HL-60 (cell line): Measurements from ENCODE around the gene CENPE.

Source experiments
- DNase-seq, 2 experiments: peaks; one replicate each; pipeline ENCODE4 v3.0.0-alpha.2; 2010 to 2020; ENCODE audit warnings: low read depth in 1 of 2, low spot score in 1 of 2
- H3K27ac ChIP-seq: fragments of 250-450 bp; sonication (Bioruptor Pico); replicated peaks from 2 replicates; pipeline ENCODE4 v1.5.1; 2020; ENCODE audit warnings: mild to moderate bottlenecking, moderate library complexity
- H3K27me3 ChIP-seq: fragments of 250-450 bp; sonication (Bioruptor Pico); 2 replicates; pipeline ENCODE4 v1.5.1; 2021; ENCODE audit warnings: mild to moderate bottlenecking, moderate library complexity; ENCODE audit not compliant: insufficient read depth, poor library complexity, severe bottlenecking
- H3K4me3 ChIP-seq: replicated peaks from 2 replicates; pipeline ENCODE4 v1.5.1; 2011; ENCODE audit warnings: mild to moderate bottlenecking, control low read depth, low read length; ENCODE audit not compliant: insufficient read depth
- GABPA ChIP-seq: IDR thresholded peaks from 2 replicates; pipeline ENCODE4 v1.6.1; 2012; ENCODE audit warnings: low read depth
- POLR2AphosphoS5 ChIP-seq: IDR thresholded peaks from 2 replicates; pipeline ENCODE4 v1.6.1; 2012; ENCODE audit warnings: low read depth
- SPI1 ChIP-seq: IDR thresholded peaks from 2 replicates; pipeline ENCODE4 v1.6.1; 2012; ENCODE audit warnings: low read depth, mild to moderate bottlenecking, borderline replicate concordance
- TF ChIP-seq, protein P1 (sequence below): IDR thresholded peaks from 2 replicates; pipeline ENCODE4 v1.6.1; 2012; ENCODE audit warnings: low read depth; ENCODE audit not compliant: insufficient replicate concordance
- TF ChIP-seq, protein P2 (sequence below): IDR thresholded peaks from one replicate; pipeline ENCODE4 v1.5.1; 2011; ENCODE audit warnings: low read length, control low read depth, inconsistent platforms; ENCODE audit not compliant: insufficient read depth

CENPE gene

DNA sequence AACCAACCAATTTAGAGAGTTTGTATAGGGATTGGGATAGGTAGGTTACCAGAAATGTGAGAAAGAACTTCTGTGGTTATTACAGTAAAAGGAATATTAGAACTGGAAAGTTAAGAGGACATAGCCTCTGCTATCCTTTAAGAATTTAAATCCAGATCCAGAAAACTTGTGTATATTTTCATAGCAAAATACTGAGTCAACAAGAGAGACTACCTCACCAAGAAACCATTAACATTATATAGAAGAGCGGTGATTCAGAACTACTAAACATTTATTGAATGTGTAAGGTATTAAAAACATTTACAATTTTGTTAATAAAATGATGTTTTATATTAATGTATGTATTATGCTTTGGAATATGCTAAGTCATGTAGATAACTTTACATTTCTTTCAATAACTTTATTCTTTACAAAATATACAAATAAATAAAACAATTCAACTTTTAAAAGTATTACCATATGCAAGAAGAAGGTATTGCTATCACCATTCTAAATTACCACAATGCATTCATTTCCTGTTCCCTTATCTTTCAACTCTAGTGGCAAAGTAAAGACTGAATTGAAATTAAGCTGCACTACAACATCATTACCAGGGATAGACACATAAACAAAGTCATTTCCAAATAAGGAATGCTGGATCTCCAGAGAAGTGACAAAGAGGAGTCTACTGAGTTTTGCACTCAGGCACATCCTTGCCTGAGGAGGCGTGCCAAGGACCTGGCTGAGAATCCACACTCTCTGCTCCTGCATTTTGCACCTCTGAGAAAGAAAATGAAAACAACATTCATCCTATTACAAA, 92.4 kb downstream of the CENPE start:
- no peak overlapping the region for H3K4me3 ChIP-seq
- TF ChIP-seq, protein P1, sequence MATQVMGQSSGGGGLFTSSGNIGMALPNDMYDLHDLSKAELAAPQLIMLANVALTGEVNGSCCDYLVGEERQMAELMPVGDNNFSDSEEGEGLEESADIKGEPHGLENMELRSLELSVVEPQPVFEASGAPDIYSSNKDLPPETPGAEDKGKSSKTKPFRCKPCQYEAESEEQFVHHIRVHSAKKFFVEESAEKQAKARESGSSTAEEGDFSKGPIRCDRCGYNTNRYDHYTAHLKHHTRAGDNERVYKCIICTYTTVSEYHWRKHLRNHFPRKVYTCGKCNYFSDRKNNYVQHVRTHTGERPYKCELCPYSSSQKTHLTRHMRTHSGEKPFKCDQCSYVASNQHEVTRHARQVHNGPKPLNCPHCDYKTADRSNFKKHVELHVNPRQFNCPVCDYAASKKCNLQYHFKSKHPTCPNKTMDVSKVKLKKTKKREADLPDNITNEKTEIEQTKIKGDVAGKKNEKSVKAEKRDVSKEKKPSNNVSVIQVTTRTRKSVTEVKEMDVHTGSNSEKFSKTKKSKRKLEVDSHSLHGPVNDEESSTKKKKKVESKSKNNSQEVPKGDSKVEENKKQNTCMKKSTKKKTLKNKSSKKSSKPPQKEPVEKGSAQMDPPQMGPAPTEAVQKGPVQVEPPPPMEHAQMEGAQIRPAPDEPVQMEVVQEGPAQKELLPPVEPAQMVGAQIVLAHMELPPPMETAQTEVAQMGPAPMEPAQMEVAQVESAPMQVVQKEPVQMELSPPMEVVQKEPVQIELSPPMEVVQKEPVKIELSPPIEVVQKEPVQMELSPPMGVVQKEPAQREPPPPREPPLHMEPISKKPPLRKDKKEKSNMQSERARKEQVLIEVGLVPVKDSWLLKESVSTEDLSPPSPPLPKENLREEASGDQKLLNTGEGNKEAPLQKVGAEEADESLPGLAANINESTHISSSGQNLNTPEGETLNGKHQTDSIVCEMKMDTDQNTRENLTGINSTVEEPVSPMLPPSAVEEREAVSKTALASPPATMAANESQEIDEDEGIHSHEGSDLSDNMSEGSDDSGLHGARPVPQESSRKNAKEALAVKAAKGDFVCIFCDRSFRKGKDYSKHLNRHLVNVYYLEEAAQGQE, result no peak
- TF ChIP-seq GABPA (no peak), POLR2AphosphoS5 (no peak)
- no peaks in the 10 kb centered on the region for H3K27me3 ChIP-seq
- no peak for DNase-seq
- H3K27ac ChIP-seq, result no peak overlapping the region

DNA sequence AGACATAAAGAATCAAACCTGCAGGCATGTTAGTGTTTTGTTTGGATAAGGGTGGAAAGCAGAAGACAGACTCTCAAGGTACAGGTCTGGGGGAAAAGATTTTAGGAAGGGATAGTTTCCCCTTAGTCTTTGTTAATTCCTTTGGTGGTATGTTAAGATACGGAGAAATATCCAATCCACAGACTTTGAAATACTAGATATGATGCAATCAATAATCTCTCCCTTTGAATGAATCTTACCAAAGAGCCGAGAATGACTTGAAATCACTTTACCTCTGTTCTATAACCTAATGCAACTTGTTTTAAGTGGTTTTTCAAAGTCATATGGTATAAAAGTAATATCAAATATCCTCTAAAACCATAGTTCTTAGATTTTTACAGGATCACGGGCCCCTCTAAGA, 93.3 kb downstream of the CENPE start:
- Histone ChIP-seq H3K4me3 (no peak overlapping the region), H3K27ac (no peak overlapping the region), H3K27me3 (no peaks in the 10 kb centered on the region)
- no peak for DNase-seq
- TF ChIP-seq, protein P1, result no peak
- TF ChIP-seq, protein P2, sequence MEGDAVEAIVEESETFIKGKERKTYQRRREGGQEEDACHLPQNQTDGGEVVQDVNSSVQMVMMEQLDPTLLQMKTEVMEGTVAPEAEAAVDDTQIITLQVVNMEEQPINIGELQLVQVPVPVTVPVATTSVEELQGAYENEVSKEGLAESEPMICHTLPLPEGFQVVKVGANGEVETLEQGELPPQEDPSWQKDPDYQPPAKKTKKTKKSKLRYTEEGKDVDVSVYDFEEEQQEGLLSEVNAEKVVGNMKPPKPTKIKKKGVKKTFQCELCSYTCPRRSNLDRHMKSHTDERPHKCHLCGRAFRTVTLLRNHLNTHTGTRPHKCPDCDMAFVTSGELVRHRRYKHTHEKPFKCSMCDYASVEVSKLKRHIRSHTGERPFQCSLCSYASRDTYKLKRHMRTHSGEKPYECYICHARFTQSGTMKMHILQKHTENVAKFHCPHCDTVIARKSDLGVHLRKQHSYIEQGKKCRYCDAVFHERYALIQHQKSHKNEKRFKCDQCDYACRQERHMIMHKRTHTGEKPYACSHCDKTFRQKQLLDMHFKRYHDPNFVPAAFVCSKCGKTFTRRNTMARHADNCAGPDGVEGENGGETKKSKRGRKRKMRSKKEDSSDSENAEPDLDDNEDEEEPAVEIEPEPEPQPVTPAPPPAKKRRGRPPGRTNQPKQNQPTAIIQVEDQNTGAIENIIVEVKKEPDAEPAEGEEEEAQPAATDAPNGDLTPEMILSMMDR, result no peak
- no peak for TF ChIP-seq POLR2AphosphoS5
- no peak for TF ChIP-seq SPI1
- TF ChIP-seq GABPA, result no peak

DNA sequence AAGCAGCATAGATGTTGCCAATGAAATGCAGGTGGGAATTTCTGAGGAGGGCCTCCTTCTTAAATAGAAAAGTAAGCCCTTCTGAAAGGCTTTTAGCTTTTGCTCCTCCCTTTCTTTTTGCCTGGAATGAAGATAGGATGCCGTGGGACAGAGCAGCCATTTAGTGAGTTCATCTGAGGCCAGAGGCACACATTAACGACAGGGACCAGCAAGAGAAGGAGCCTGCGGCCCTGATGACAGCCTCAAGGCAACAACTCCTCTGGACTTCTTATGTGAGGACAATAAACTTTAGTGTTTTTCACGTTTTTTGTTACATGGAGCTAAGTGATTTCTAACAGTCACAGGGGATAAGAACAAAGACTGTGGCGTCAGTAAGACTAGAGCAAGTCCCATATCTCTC, 97.5 kb downstream of the CENPE start:
- no peak overlapping the region for H3K4me3 ChIP-seq
- DNase-seq, result no peak
- no peak overlapping the region for H3K27ac ChIP-seq
- no peaks in the 10 kb centered on the region for H3K27me3 ChIP-seq
- TF ChIP-seq, protein P1, result no peak

DNA sequence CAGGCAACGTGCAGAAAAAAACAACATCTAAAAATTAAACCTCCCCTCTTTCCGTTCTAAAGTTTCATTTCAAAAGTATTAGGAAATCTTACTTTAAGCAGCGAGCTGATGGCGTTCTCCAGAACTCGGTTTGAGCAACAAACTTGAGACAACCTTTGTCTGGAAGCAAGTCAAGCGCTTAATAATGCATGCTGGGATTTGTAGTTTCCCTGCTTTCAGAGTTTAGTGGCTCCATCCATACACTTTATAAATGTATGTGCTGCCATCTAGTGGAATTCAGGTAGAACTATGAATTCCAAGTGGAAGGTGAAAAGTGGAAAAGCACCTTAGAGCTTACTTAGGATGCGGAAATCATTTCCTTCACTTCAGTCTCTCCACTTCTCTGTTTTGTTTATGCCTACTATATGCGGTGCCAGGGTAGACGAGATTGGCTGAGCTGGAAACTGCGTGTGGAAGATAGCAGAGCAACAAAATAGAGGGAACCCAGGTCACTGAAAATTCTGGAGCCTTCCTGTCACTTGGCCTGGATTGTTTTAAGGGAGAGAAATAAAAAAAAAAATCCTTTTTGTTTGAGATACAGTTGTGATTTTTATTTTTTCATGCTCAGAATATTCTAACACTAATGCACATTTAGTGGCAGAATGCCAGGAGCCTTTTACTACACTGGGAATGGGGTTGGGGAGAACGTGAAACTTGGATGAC, 98.3 kb downstream of the CENPE start, which contains the start of gene BDH2:
Gene BDH2 (minus strand): TSS at position 144 of the 702 bp plus-strand sequence. CDS start 3,580 bp downstream, outside the sequence.
- DNase-seq, result peak; percentile 82 to 85
- H3K27ac ChIP-seq, result peak within 1 kb of the TSS; percentile 50
- H3K27me3 ChIP-seq, result no peaks in the 10 kb centered on the region
- peak within 1 kb of the TSS; percentile 40 for H3K4me3 ChIP-seq
- TF ChIP-seq, protein P1, result no peak
- TF ChIP-seq SPI1 (peak; percentile 17; the same call in 1 of the 2 replicates), POLR2AphosphoS5 (no peak)
- TF ChIP-seq, protein P2, result peak; percentile 42
